H1 (cell line): Measurements from ENCODE around the gene MAN1C1. TPM values are rescaled to one million over a fixed set of nuclear protein-coding genes. Genes with fewer than 3 reads are reported as not detected.

Experiments
- CTCF ChIA-PET: fragments of 300-600 bp; sonication (Branson Sonifier 250); formaldehyde crosslinking; loops from one replicate; lab custom pipeline; 2021; ENCODE audit not compliant: partially characterized antibody; lab: Charles Lee
- POLR2A ChIA-PET: fragments of 300-600 bp; sonication (Branson Sonifier 250); formaldehyde crosslinking; loops from one replicate; lab custom pipeline; 2021; ENCODE audit warnings: inconsistent platforms; ENCODE audit not compliant: partially characterized antibody; lab: Charles Lee
- DNase-seq, 2 experiments: peaks; one replicate each; pipeline versions ENCODE4 v3.0.0 to v3.0.0-alpha.2; 2010 to 2022; ENCODE audit warnings: low spot score in 2 of 2, low read depth in 1 of 2, mixed read lengths in 1 of 2
- FAIRE-seq: peaks from 2 replicates; lab custom pipeline; 2011; peaks lifted over from hg19 to GRCh38; lab: Jason Lieb, UNC
- H2AFZ ChIP-seq: 2 replicates; pipeline ENCODE4 v1.8.1; 2012; ENCODE audit warnings: low read length, inconsistent platforms
- H2AK5ac ChIP-seq: 2 replicates; pipeline ENCODE4 v1.6.1; 2013; ENCODE audit warnings: low read depth, low read length
- H2BK120ac ChIP-seq: replicated peaks from 2 replicates; pipeline ENCODE3; 2013; ENCODE audit warnings: low read depth, low read length, inconsistent platforms
- H2BK12ac ChIP-seq: 2 replicates; pipeline ENCODE4 v1.6.1; 2013; ENCODE audit warnings: low read depth, low read length
- H2BK15ac ChIP-seq: 2 replicates; pipeline ENCODE4 v1.6.1; 2013; ENCODE audit warnings: low read length
- H2BK20ac ChIP-seq: 2 replicates; pipeline ENCODE4 v1.6.1; 2013; ENCODE audit warnings: low read length
- H2BK5ac ChIP-seq: 2 replicates; pipeline ENCODE4 v1.6.1; 2013; ENCODE audit warnings: low read depth, low read length
- H3K14ac ChIP-seq: 2 replicates; pipeline ENCODE4 v1.6.1; 2013; ENCODE audit warnings: inconsistent platforms; ENCODE audit not compliant: insufficient read length
- H3K18ac ChIP-seq: 2 replicates; pipeline ENCODE4 v1.6.1; 2013; ENCODE audit warnings: low read length; ENCODE audit errors: extremely low read depth
- H3K23ac ChIP-seq: 2 replicates; pipeline ENCODE4 v1.6.1; 2013; ENCODE audit warnings: inconsistent platforms; ENCODE audit not compliant: insufficient read length
- H3K23me2 ChIP-seq: 2 replicates; pipeline ENCODE4 v1.6.1; 2013; ENCODE audit warnings: low read depth, low read length
- H3K27ac ChIP-seq: 2 replicates; pipeline ENCODE4 v1.6.1; 2011; ENCODE audit warnings: low read depth, low read length, inconsistent platforms
- H3K27me3 ChIP-seq, 4 experiments: replicated peaks in 1 of 4; 1 replicate in 1 of 4; 2 replicates in 3 of 4; pipeline versions ENCODE4 v1.6.1 to v1.8.1; 2011 to 2013; ENCODE audit warnings: low read length in 3 of 4, mild to moderate bottlenecking in 3 of 4, inconsistent platforms in 2 of 4, mixed read lengths in 2 of 4, moderate library complexity in 1 of 4; ENCODE audit not compliant: control insufficient read depth in 3 of 4, insufficient read depth in 3 of 4; ENCODE audit errors: extremely low read depth in 1 of 4
- H3K36me3 ChIP-seq, 4 experiments: 2 replicates each; pipeline versions ENCODE4 v1.6.1 to v1.8.1; 2011 to 2013; ENCODE audit warnings: mild to moderate bottlenecking in 4 of 4, low read length in 3 of 4, moderate library complexity in 2 of 4, control low read depth in 1 of 4, inconsistent platforms in 1 of 4; ENCODE audit not compliant: insufficient read depth in 4 of 4, control insufficient read depth in 2 of 4
- H3K4ac ChIP-seq: replicated peaks from 2 replicates; pipeline ENCODE3; 2013; ENCODE audit warnings: low read length, low read depth, mixed read lengths, inconsistent platforms; ENCODE audit not compliant: insufficient read length
- H3K4me1 ChIP-seq, 4 experiments: replicated peaks in 1 of 4; 1 replicate in 1 of 4; 2 replicates in 3 of 4; pipeline versions ENCODE4 v1.6.1 to v1.8.1; 2011 to 2013; ENCODE audit warnings: low read length in 3 of 4, inconsistent platforms in 2 of 4, mixed read lengths in 1 of 4; ENCODE audit not compliant: insufficient read depth in 4 of 4, control insufficient read depth in 3 of 4
- H3K4me2 ChIP-seq, 2 experiments: 2 replicates each; pipeline versions ENCODE4 v1.6.1 to v1.8.1; 2011 to 2013; ENCODE audit warnings: low read depth in 2 of 2, low read length in 2 of 2, control low read depth in 1 of 2, inconsistent platforms in 1 of 2, mild to moderate bottlenecking in 1 of 2; ENCODE audit not compliant: insufficient read depth in 1 of 2
- H3K4me3 ChIP-seq, 4 experiments: fragments of 200-600, 300-600 bp in 1 of 4; sonication (generic), shearing (Covaris generic), sonication (Bioruptor Twin) in 1 of 4; 2 replicates each; pipeline versions ENCODE4 v1.5.1 to v1.8.1; 2011 to 2016; ENCODE audit warnings: low read length in 4 of 4, low read depth in 3 of 4, control low read depth in 2 of 4, inconsistent platforms in 2 of 4, mild to moderate bottlenecking in 2 of 4, mixed read lengths in 1 of 4, moderate library complexity in 1 of 4; ENCODE audit not compliant: insufficient read depth in 2 of 4; ENCODE audit errors: extremely low read depth in 1 of 4
- H3K56ac ChIP-seq: replicated peaks from 2 replicates; pipeline ENCODE3; 2013; ENCODE audit warnings: low read depth, mild to moderate bottlenecking, mixed read lengths, low read length, inconsistent platforms; ENCODE audit not compliant: insufficient read length
- H3K79me1 ChIP-seq: 2 replicates; pipeline ENCODE4 v1.6.1; 2013; ENCODE audit warnings: low read depth, low read length, control low read depth
- H3K79me2 ChIP-seq, 2 experiments: 2 replicates each; pipeline versions ENCODE4 v1.6.1 to v1.8.1; 2012 to 2013; ENCODE audit warnings: low read length in 2 of 2, mild to moderate bottlenecking in 2 of 2, inconsistent platforms in 1 of 2; ENCODE audit not compliant: insufficient read depth in 2 of 2, control insufficient read depth in 1 of 2
- H3K9ac ChIP-seq, 4 experiments: replicated peaks in 1 of 4; 1 replicate in 1 of 4; 2 replicates in 3 of 4; pipeline versions ENCODE4 v1.6.1 to v1.8.1; 2011 to 2013; ENCODE audit warnings: low read depth in 3 of 4, low read length in 3 of 4, control low read depth in 2 of 4, mild to moderate bottlenecking in 2 of 4, moderate library complexity in 2 of 4, inconsistent platforms in 1 of 4; ENCODE audit errors: extremely low read depth in 1 of 4
- H3K9me3 ChIP-seq, 2 experiments: 2 replicates each; pipeline versions ENCODE4 v1.6.1 to v1.8.1; 2012 to 2013; ENCODE audit warnings: mild to moderate bottlenecking in 2 of 2, moderate library complexity in 2 of 2, control low read depth in 1 of 2, inconsistent platforms in 1 of 2, low read depth in 1 of 2, low read length in 1 of 2, mixed read lengths in 1 of 2; ENCODE audit not compliant: insufficient read depth in 2 of 2
- H4K20me1 ChIP-seq, 2 experiments: replicated peaks in 1 of 2; 2 replicates each; pipeline versions ENCODE3 to v1.8.1; 2011 to 2013; ENCODE audit warnings: inconsistent platforms in 2 of 2, low read length in 2 of 2, mild to moderate bottlenecking in 1 of 2; ENCODE audit not compliant: insufficient read depth in 2 of 2, control insufficient read depth in 1 of 2
- H4K5ac ChIP-seq: 2 replicates; pipeline ENCODE4 v1.6.1; 2013; ENCODE audit warnings: low read length, low read depth, mixed read lengths, inconsistent platforms; ENCODE audit not compliant: insufficient read length
- H4K8ac ChIP-seq: 2 replicates; pipeline ENCODE4 v1.8.0; 2013; ENCODE audit warnings: mild to moderate bottlenecking, moderate library complexity, low read length, inconsistent platforms; ENCODE audit not compliant: insufficient read depth; ENCODE audit errors: extremely low read depth
- H4K91ac ChIP-seq: replicated peaks from 2 replicates; pipeline ENCODE3; 2013; ENCODE audit warnings: low read length, mixed read lengths, inconsistent platforms; ENCODE audit not compliant: insufficient read length
- KDM1A ChIP-seq: fragments of 200-600, 300-600 bp; sonication (generic); IDR thresholded peaks from 2 replicates; pipeline ENCODE4 v1.7.1; 2016; ENCODE audit warnings: mild to moderate bottlenecking, low read length, borderline replicate concordance
- TAF1 ChIP-seq: IDR thresholded peaks from 2 replicates; pipeline ENCODE4 v1.6.1; 2011; ENCODE audit warnings: mild to moderate bottlenecking, low read depth, low read length
- WGBS, 2 experiments: shearing (Covaris generic) in 1 of 2; methylation state at CpG; one replicate each; pipeline versions ENCODE4 v1.1.6 to v1.1.7; 2013 to 2015; ENCODE audit warnings: low lambda C conversion rate in 2 of 2, mixed read lengths in 2 of 2, inconsistent platforms in 1 of 2, low coverage in 1 of 2, missing lambda C conversion rate in 1 of 2; ENCODE audit not compliant: insufficient replicate concordance in 2 of 2, insufficient coverage in 1 of 2, insufficient read length in 1 of 2; ENCODE audit errors: extremely low coverage in 1 of 2, missing lambda C conversion rate in 1 of 2; 5-methylcytosine and 5-hydroxymethylcytosine counted together
- polyA plus RNA-seq, 7 experiments: library from polyadenylated mRNA; depleted of rRNA in 3 of 7; stranded (reverse) in 5 of 7; unstranded in 2 of 7; fragments of >200 nt in 5 of 7; fragments of 200-250 nt in 2 of 7; gene quantifications; 1 replicate in 5 of 7; 2 replicates in 1 of 7; 4 replicates in 1 of 7; pipeline versions ENCODE4 v1.2.1 to v1.2.3, GENCODE V29; 2011 to 2013; ENCODE audit warnings: missing spikeins in 2 of 7, mixed read lengths in 2 of 7
- total RNA-seq: library from RNA; stranded (reverse); fragmentation: NEBNext Ultra II Directional; extraction: Animal tissue kit (Norgen Biotek cat#: 25700); gene quantifications from 2 replicates; pipeline ENCODE4 v1.2.1, GENCODE V29; 2021

Gene MAN1C1
- total and polyA plus RNA-seq, 2 of the 8 experiments (the other 6 are each of a cell fraction or from before 2014, with no cell fraction given) = 7.8 to 15.2 TPM

GRCh38 chr1:25779894-25780293, 163.3 kb downstream of the MAN1C1 start:
- Histone ChIP-seq H3K4me3 (0 out of 8 replicates have a peak overlapping the region, but pooled peaks of 1 of the 4 experiments have one; percentile 0), H3K4me2 (peak overlapping the region; percentile 22 to 36; a peak in 2 of 4 replicates), H3K14ac (no peak overlapping the region), H3K9me3 (no peaks in the 10 kb centered on the region), H4K5ac (no peak overlapping the region), H3K4me1 (peaks cover 6 to 28% (median 24%) of the 10 kb centered on the region in 4 experiments), H3K79me2 (no peaks in the 10 kb centered on the region), H3K27ac (no peak overlapping the region), H2AFZ (no peak overlapping the region), H3K9ac (no peak overlapping the region), H3K27me3 (no peaks in the 10 kb centered on the region; a peak in 1 of 7 replicates), H3K23ac (no peak overlapping the region), H3K36me3 (no peaks in the 10 kb centered on the region; a peak in 1 of 8 replicates), H2BK5ac (no peak overlapping the region; the same call in 1 of the 2 replicates), H2BK12ac (peak overlapping the region; percentile 88; the same call in 1 of the 2 replicates), H3K79me1 (no peaks in the 10 kb centered on the region), H3K56ac (no peak overlapping the region), H2BK20ac (0 out of 2 replicates have a peak overlapping the region, but pooled peaks have one; percentile 48), H2AK5ac (no peak overlapping the region; the same call in 1 of the 2 replicates), H2BK15ac (peak overlapping the region; percentile 55; the same call in 1 of the 2 replicates), H3K4ac (peak overlapping the region; percentile 28), H4K91ac (peak overlapping the region; percentile 75), H2BK120ac (no peak overlapping the region), H4K20me1 (no peaks in the 10 kb centered on the region), H3K23me2 (no peaks in the 10 kb centered on the region), H3K18ac (peak overlapping the region; percentile 75; the same call in 1 of the 2 replicates), H4K8ac (no peak overlapping the region)
- FAIRE-seq = no peak
- no peak for DNase-seq
- CTCF ChIA-PET = interaction anchor here (0.7 to 3.9 kb wide), 11 partner anchors 14 to 254 kb away, joined by 3 to 18 read pairs (median 5); no protein-coding TSS in a partner anchor
- POLR2A ChIA-PET = interaction anchor here (0.9 to 1.5 kb wide), 5 partner anchors 8 to 21 kb away, joined by 3 to 5 read pairs (median 5); partner anchors contain the start of gene SELENON
- 70% methylated on average over 4 of the region's 4 CpGs; no CpG with 5 or more reads in 1 of the 2 experiments for WGBS, 2 experiments
- no peak for TF ChIP-seq TAF1
- peak; percentile 90; the same call in 1 of the 2 replicates for TF ChIP-seq KDM1A
